GM23338 (cell line): ENCODE results near the gene OR9Q2. TPM values are rescaled to one million over a fixed set of nuclear protein-coding genes. Genes with fewer than 3 reads are reported as not detected.

ENCODE experiments used
- ATAC-seq: fragments of 200-7000 bp; cut with Tn5 transposase; 3 replicates; pipeline ENCODE4 v1.9.1; 2020
- DNase-seq: peaks from one replicate; pipeline ENCODE4 v3.0.0-alpha.2; 2015; ENCODE audit warnings: low spot score
- H2AFZ ChIP-seq: fragments of 200-600 bp; sonication (generic); 2 replicates; pipeline ENCODE4 v1.8.0; 2016; ENCODE audit warnings: antibody characterized with exemption, mild to moderate bottlenecking, moderate library complexity
- H3F3A ChIP-seq: fragments of 200-600 bp; sonication (generic); replicated peaks from 2 replicates; pipeline ENCODE4 v1.8.0; 2017; ENCODE audit warnings: antibody characterized with exemption, mixed run types, low read depth
- H3K27ac ChIP-seq: fragments of 200-600 bp; sonication (generic); 2 replicates; pipeline ENCODE4 v1.6.1; 2016; ENCODE audit warnings: low read depth
- H3K27me3 ChIP-seq: fragments of 200-600 bp; sonication (generic); 2 replicates; pipeline ENCODE4 v1.8.0; 2016; ENCODE audit warnings: mild to moderate bottlenecking, mixed run types, moderate library complexity; ENCODE audit not compliant: insufficient read depth
- H3K36me3 ChIP-seq: fragments of 200-600 bp; sonication (generic); 2 replicates; pipeline ENCODE4 v1.8.0; 2016; ENCODE audit warnings: mild to moderate bottlenecking; ENCODE audit not compliant: insufficient read depth
- H3K4me1 ChIP-seq: fragments of 200-600 bp; sonication (generic); 2 replicates; pipeline ENCODE4 v1.8.0; 2016; ENCODE audit warnings: mild to moderate bottlenecking, moderate library complexity; ENCODE audit not compliant: insufficient read depth
- H3K4me2 ChIP-seq: fragments of 200-600 bp; sonication (generic); 2 replicates; pipeline ENCODE4 v1.7.1; 2017; ENCODE audit warnings: mixed run types
- H3K4me3 ChIP-seq: fragments of 200-600 bp; sonication (generic); 2 replicates; pipeline ENCODE4 v1.6.1; 2016; ENCODE audit warnings: mixed run types
- H3K79me2 ChIP-seq: fragments of 200-600 bp; sonication (generic); replicated peaks from 2 replicates; pipeline ENCODE4 v1.8.0; 2017; ENCODE audit warnings: mild to moderate bottlenecking; ENCODE audit not compliant: insufficient read depth
- H3K9me2 ChIP-seq: fragments of 200-600 bp; sonication (generic); 2 replicates; pipeline ENCODE4 v1.8.0; 2017; ENCODE audit not compliant: insufficient read depth
- H4K20me1 ChIP-seq: fragments of 200-600 bp; sonication (generic); replicated peaks from 2 replicates; pipeline ENCODE4 v1.8.0; 2017; ENCODE audit warnings: mild to moderate bottlenecking; ENCODE audit not compliant: insufficient read depth
- H3K27ac Mint-ChIP-seq: 2 replicates; pipeline ENCODE4 v1.8.0; 2020; ENCODE audit warnings: inconsistent platforms, mild to moderate bottlenecking, moderate library complexity, mixed read lengths
- H3K27me3 Mint-ChIP-seq: 3 replicates; pipeline ENCODE4 v1.8.0; 2022; ENCODE audit warnings: low read depth, mild to moderate bottlenecking, moderate library complexity, mixed read lengths, inconsistent platforms; ENCODE audit not compliant: insufficient read depth, poor library complexity
- H3K36me3 Mint-ChIP-seq: 3 replicates; pipeline ENCODE4 v1.8.0; 2021; ENCODE audit warnings: low read depth, mild to moderate bottlenecking, inconsistent platforms, moderate library complexity, mixed read lengths
- H3K4me1 Mint-ChIP-seq: 3 replicates; pipeline ENCODE4 v1.8.0; 2020; ENCODE audit warnings: mild to moderate bottlenecking, inconsistent platforms, mixed read lengths
- H3K4me3 Mint-ChIP-seq: 3 replicates; pipeline ENCODE4 v1.8.0; 2021; ENCODE audit warnings: moderate library complexity, mild to moderate bottlenecking, inconsistent platforms, mixed read lengths
- H3K9me3 Mint-ChIP-seq: 3 replicates; pipeline ENCODE4 v1.8.0; 2020; ENCODE audit warnings: moderate library complexity, mild to moderate bottlenecking, inconsistent platforms, mixed read lengths
- CREB1 ChIP-seq: fragments of 250-450 bp; sonication (Bioruptor Pico); IDR thresholded peaks from 2 replicates; pipeline ENCODE4 v1.5.0; 2020; ENCODE audit warnings: low read depth, mild to moderate bottlenecking, moderate library complexity
- EZH2phosphoT487 ChIP-seq: fragments of 200-600 bp; sonication (generic); IDR thresholded peaks from one replicate; pipeline ENCODE4 v1.8.1; 2018; ENCODE audit warnings: antibody characterized with exemption; ENCODE audit not compliant: unreplicated experiment
- JUNB ChIP-seq: IDR thresholded peaks from one replicate; pipeline ENCODE4 v1.6.1; 2016; ENCODE audit warnings: antibody characterized with exemption; ENCODE audit not compliant: unreplicated experiment
- NANOG ChIP-seq: IDR thresholded peaks from 2 replicates; pipeline ENCODE4 v1.6.1; 2016; ENCODE audit warnings: antibody characterized with exemption, borderline replicate concordance
- POLR2AphosphoS5 ChIP-seq: IDR thresholded peaks from 2 replicates; pipeline ENCODE4 v1.6.1; 2016; ENCODE audit warnings: antibody characterized with exemption, low read depth
- REST ChIP-seq: IDR thresholded peaks from one replicate; pipeline ENCODE4 v1.6.1; 2018; ENCODE audit warnings: antibody characterized with exemption; ENCODE audit not compliant: unreplicated experiment
- STAT1 ChIP-seq: IDR thresholded peaks from one replicate; pipeline ENCODE4 v1.6.1; 2016; ENCODE audit warnings: antibody characterized with exemption; ENCODE audit not compliant: unreplicated experiment
- ZNF114 ChIP-seq: fragments of 250-450 bp; sonication (Bioruptor Pico); IDR thresholded peaks from 2 replicates; pipeline ENCODE4 v1.5.0; 2020; ENCODE audit warnings: mild to moderate bottlenecking, moderate library complexity
- ZNF331 ChIP-seq: fragments of 250-450 bp; sonication (Bioruptor Pico); IDR thresholded peaks from 2 replicates; pipeline ENCODE4 v1.5.0; 2020; ENCODE audit warnings: low read depth, mild to moderate bottlenecking, moderate library complexity
- ZNF462 ChIP-seq: fragments of 250-450 bp; sonication (Bioruptor Pico); IDR thresholded peaks from 2 replicates; pipeline ENCODE4 v1.5.0; 2020; ENCODE audit warnings: mild to moderate bottlenecking, moderate library complexity
- polyA plus RNA-seq: library from polyadenylated mRNA; unstranded; fragments of >200 nt; fragmentation: Nextera tagmentation; extraction: Ambion mirVana; gene quantifications from 2 replicates; pipeline ENCODE4 v1.2.1, GENCODE V29; 2016
- total RNA-seq: library from RNA; depleted of rRNA; stranded (reverse); fragments of >200 nt; shearing (Covaris generic); gene quantifications from 2 replicates; pipeline ENCODE4 v1.2.3, GENCODE V29; 2014
- TF ChIP-seq, protein P1 (sequence below), 2 experiments: fragments of 200-600 bp in 1 of 2; sonication (generic) in 1 of 2; conservative IDR thresholded peaks; 2 replicates each; pipeline versions ENCODE4 v1.5.1 to v1.6.1; 2016 to 2017; ENCODE audit warnings: antibody characterized with exemption in 2 of 2, low read depth in 2 of 2, mild to moderate bottlenecking in 2 of 2, moderate library complexity in 1 of 2

OR9Q2 gene
- total and polyA plus RNA-seq, 2 experiments from 2014 or later = 0.17 TPM; not detected in 1

DNA sequence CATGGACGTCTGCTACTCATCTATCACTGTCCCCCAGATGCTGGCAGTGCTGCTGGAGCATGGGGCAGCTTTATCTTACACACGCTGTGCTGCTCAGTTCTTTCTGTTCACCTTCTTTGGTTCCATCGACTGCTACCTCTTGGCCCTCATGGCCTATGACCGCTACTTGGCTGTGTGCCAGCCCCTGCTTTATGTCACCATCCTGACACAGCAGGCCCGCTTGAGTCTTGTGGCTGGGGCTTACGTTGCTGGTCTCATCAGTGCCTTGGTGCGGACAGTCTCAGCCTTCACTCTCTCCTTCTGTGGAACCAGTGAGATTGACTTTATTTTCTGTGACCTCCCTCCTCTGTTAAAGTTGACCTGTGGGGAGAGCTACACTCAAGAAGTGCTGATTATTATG lies 9.2 kb upstream of the OR9Q2 start (continued):
- TF ChIP-seq ZNF462 (CRISPR knock-in tag) (no peak), POLR2AphosphoS5 (no peak)

DNA sequence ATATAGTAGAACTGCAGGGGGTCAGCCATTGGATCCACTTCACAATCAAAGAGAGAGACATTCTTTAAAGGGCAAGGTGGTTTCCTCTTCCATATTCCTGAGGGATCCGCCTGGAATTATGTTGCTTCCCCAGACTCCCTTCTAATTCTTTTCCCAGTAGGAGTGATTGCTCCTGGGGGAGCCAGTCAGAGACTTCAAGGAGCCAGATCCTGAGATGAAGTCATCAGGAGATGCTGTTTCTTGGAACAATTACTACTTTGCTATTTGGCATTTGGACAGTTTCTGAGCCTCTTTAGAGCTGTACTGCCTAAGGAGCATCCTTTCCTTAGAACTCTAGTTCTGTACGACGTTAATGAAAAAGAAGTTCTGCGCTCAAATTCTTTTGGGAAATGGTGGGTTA lies 1.9 kb upstream of the OR9Q2 start:
- peaks cover 37% of the 10 kb centered on the region for H3K9me2 ChIP-seq
- H3K4me3 Mint-ChIP-seq = no peak overlapping the region
- H3K36me3 ChIP-seq = no peaks in the 10 kb centered on the region
- no peak overlapping the region for H3K4me2 ChIP-seq
- no peaks in the 10 kb centered on the region for H3K27me3 Mint-ChIP-seq
- no peak overlapping the region for H3K4me3 ChIP-seq
- no peaks in the 10 kb centered on the region for H3K36me3 Mint-ChIP-seq
- H3K27ac ChIP-seq = no peak overlapping the region
- TF ChIP-seq ZNF114 (no peak), CREB1 (no peak), ZNF331 (CRISPR knock-in tag) (no peak), JUNB (no peak), POLR2AphosphoS5 (no peak), REST (no peak), EZH2phosphoT487 (no peak), NANOG (no peak), STAT1 (no peak)
- TF ChIP-seq, protein P1, sequence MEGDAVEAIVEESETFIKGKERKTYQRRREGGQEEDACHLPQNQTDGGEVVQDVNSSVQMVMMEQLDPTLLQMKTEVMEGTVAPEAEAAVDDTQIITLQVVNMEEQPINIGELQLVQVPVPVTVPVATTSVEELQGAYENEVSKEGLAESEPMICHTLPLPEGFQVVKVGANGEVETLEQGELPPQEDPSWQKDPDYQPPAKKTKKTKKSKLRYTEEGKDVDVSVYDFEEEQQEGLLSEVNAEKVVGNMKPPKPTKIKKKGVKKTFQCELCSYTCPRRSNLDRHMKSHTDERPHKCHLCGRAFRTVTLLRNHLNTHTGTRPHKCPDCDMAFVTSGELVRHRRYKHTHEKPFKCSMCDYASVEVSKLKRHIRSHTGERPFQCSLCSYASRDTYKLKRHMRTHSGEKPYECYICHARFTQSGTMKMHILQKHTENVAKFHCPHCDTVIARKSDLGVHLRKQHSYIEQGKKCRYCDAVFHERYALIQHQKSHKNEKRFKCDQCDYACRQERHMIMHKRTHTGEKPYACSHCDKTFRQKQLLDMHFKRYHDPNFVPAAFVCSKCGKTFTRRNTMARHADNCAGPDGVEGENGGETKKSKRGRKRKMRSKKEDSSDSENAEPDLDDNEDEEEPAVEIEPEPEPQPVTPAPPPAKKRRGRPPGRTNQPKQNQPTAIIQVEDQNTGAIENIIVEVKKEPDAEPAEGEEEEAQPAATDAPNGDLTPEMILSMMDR (conservative IDR thresholded peaks at IDR 0.05; ENCODE audit: low read depth in 2 of 2) = no peak
- peaks cover 2% of the 10 kb centered on the region; the same call in 1 of the 3 replicates for H3K4me1 Mint-ChIP-seq
- H2AFZ ChIP-seq = no peak overlapping the region
- no peaks in the 10 kb centered on the region for H3K79me2 ChIP-seq
- H4K20me1 ChIP-seq = no peaks in the 10 kb centered on the region
- no peaks in the 10 kb centered on the region for H3F3A ChIP-seq
- no peaks in the 10 kb centered on the region for H3K27me3 ChIP-seq
- ATAC-seq = no peak
- H3K27ac Mint-ChIP-seq = no peak overlapping the region
- no peaks in the 10 kb centered on the region for H3K4me1 ChIP-seq
- DNase-seq = peak; percentile 5
- no peaks in the 10 kb centered on the region; the same call in 2 of the 3 replicates for H3K9me3 Mint-ChIP-seq
